NCI-H187 treated with DMSO at 0.1 percent for 48 hours (cell line): ENCODE results near the gene GHRH.

Source experiments
- DNase-seq: peaks from one replicate; lab custom pipeline; 2025; lab: John Stamatoyannopoulos, UW

GHRH gene, protein sequence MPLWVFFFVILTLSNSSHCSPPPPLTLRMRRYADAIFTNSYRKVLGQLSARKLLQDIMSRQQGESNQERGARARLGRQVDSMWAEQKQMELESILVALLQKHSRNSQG

DNA sequence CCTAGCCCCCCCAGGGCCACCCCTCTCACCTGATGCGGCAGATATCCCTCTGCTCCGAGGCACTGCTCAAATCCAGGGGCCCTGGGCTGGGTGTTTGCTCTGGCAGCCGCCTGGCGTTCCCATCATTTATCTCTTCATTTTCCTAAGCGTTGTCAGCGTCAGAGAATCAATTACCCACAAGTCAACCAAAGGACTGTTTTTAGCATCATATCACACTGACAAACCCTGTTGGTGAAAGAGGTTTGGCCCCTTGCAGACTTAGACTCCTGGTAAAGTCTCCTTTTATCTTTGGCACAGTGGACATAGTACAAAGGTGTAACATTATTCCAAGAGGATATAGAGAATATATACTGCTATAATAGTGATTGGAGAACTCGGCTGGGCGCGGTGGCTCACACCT, at the start of gene GHRH:
Gene GHRH (minus strand): TSS at position 101 of the 400 bp plus-strand sequence. CDS start 4,925 bp downstream, outside the sequence.
- no peak for DNase-seq

DNA sequence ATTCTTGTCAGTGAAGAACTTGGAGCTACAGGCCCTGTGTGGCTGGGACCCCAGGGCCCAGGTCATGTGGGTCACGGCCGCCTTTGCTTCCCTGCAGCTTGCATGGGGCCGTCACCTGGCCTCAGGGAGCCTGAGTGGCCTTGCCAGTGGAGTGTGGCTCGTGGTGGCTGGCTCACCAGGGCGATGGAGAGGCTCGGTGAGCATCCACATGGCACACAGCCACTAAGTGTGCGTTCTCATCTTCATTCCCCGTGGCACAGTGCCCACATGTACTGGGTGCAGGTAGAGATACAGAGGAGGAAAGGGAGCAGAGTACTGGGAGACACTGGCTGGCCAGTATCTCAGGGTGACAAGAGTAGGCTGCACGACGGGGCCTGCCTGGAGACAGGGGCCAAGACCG, 49.3 kb upstream of the GHRH start:
- DNase-seq = no peak

DNA sequence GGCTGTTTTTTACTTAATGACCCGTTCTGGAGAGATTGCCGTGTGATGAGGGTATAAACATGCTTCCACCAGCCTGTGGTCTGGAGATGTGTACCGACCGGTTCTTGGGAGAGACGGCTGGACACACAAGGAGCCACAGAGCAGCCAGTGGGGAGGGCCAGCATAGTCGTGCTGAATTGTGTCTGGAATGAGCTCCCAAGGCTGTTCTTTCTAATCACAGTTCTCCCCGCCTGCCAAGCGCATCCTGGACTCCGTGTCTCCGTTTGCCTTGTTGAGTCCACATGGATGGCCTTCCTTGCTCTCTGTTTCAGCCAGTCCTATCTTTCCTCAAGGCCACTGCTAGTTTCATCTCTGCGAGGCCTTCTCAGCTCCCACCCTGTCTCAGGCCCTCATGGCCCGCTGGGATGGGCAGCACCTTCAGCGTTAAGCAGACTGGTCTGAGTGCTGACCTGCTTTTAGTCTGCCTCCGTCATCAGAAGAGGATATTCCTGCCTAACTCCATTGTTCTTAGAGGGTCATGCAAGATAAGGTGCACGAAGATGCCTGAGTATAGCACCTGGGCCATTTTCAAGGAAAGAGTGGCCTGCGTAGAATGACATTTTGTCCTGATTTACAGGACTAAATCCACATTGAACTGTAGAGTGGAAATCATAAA, 48.4 kb upstream of the GHRH start:
- no peak for DNase-seq

DNA sequence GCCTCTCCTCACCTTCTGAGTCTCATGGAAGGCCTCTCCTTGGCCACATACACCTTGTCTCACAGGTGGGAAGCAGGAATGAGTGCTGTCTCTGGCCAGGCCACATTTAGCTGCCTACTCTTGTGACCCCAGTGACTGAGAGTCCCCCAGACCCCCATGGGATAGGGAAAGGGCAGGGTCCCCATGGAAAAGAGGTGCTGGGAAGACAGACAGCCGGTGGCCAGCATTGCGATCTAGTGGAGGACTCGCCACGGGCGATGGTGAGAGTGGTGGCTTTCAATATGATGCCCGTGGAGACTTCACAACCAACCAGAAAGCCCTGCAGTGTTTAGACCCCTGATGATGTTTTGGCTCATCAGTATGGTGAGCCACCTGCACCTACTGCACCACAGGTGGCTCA, 47.7 kb upstream of the GHRH start:
- DNase-seq = no peak

DNA sequence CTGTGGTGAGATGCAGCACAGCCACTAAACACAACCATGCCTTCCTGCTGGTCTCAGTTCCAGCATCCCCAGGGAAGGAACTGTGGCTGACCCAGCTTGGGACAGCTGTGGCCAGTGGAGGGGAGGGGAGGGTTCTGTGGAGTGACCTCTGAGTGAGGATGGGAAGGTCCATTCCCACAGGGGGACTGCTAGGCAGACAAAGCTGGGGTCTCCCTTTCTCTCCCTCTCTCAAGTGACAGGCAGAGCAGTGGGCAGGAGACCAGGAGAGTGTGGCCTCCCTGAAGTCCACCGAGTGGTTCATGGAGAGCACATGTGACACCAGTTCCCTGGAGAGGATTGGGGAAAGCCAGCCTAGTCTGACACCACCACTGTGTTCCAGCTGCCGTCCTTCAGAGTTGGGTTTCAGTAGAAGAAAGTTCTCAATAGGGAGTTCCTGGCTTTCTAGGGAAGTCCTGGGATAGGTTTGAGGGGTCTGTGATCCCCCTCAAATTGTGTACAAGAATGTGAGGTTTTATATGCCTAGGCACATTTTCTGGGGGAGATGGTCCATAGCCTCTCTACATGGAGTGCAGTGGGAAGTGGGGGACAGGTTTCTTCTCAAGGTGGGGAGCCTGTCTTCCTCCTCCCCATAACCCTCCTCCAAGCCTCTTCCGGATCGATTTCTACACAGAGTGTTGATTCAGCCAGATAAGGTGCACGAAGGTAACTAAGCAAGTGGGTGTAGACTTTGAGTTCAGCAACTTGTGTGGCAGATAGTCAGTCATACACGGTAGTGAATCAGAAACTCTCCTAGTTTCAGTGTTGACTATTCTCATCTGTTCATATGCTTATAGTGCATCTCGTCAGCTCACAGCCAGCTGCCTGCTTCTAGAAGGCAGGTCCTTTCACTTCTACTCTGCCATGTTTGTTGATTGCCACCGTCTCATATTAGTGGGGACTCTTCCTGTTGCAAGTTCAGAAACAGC, 46.8 kb upstream of the GHRH start:
- no peak for DNase-seq

DNA sequence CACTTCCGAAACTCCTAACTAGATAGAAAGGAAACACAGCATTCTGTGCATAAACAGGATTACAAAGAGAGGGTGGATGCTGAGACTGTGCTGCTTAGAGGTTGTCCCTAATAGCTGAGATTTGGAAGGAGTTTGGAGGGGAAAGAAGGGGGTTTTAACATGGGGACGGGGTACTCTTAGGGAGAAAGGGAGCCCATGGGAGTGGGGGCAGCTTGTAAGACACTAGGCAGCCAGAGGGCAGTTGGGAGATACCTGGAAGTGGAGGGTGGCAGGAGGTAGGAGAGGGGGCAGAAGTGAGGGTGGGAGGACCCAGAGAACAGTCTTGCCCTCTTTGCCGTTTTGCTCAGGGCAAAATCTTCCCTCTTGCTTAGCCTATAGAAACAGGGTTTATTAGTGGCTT, 44.2 kb upstream of the GHRH start:
- no peak for DNase-seq

DNA sequence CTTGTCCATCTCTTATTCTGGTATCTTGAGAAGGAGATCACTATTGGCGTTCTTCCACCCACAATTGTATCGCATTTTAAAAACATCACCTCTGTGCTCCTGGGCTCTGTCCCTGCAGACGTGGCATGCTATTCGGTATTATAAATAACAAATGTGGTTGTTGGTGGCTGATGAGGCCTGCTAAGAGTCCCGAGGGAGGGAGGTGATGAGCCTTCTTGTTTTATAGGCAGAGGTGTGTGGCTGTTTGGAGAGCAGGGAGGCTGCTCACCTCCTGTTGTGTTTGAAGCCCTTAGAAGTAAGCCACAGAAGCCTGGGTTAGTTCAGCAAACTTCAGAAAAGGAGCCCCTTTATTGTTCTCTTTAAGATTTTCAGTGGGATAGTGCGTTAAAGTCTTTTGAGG, 43.5 kb upstream of the GHRH start:
- DNase-seq = peak; percentile 21

DNA sequence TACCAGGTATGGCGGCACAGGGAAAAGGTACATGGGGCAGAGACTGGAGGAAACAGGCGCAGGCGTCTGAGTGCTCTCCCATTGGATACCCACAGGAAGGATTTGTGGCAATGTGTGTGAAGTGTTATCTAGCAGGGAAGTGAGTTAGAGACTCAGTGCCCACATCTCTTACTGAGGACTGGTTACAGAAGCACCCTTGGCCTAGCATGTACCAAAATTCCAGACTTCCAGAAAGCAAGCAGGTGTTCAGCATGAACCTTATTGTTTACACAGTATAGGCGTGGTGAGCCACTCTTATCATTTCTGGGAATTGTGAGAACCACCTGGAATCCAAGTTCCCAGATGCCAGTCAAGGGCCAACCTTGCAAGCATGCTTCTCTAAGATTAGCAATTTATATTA, 42.0 kb upstream of the GHRH start:
- peak; percentile 56 for DNase-seq

DNA sequence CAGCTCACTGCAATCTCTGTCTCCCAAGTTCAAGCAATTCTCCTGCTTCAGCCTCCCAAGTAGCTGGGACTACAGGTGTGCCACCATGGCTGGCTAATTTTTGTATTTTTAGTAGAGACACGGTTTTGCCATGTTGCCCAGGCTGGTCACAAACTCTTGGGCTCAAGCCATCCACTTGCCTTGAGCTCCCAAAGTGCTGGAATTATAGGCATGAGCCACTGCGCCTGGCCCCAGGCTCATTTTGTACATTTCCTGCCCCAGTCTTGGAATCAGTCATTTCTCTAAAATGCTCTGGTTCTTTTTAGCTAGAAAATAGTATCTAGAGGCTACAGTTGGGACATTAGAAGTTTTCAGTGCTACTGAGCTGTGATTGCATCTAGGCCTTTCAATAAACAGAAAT, 41.4 kb upstream of the GHRH start:
- no peak for DNase-seq

DNA sequence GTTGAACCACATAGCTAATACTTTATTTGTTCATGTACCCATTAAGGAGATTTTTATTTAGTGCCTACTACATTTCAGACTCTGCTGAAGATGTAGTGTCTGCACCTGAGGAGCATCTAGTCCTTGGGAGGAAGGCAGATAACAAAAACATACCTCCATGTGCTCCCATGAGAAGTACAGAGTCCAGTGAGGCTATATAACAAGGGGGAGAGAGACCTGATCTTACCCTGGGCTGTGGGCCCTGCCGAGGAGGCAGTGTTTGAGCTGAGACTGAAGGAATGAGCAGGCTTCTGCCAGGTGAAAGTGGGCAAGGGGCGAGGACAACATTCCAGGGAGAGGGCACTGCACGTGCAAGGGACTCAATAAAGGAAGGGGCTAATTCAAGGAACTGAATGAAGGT, 39.9 kb upstream of the GHRH start:
- DNase-seq = no peak

DNA sequence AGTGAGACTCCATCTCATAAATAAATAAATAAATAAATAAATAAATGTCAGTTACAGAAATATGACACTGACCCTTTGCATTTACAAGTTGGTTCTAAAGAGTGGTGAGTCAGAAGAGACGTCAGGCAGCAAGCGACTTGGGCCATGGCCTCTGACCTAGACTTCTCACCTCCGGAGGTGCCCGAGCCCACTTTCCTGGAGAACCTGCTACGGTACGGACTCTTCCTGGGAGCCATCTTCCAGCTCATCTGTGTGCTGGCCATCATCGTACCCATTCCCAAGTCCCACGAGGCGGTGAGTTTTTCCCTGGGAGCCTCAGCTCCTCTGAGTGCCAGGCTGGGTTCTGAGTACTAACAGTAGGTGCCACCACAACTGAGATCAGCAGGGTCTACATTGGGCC, 39.5 kb upstream of the GHRH start:
- no peak for DNase-seq

DNA sequence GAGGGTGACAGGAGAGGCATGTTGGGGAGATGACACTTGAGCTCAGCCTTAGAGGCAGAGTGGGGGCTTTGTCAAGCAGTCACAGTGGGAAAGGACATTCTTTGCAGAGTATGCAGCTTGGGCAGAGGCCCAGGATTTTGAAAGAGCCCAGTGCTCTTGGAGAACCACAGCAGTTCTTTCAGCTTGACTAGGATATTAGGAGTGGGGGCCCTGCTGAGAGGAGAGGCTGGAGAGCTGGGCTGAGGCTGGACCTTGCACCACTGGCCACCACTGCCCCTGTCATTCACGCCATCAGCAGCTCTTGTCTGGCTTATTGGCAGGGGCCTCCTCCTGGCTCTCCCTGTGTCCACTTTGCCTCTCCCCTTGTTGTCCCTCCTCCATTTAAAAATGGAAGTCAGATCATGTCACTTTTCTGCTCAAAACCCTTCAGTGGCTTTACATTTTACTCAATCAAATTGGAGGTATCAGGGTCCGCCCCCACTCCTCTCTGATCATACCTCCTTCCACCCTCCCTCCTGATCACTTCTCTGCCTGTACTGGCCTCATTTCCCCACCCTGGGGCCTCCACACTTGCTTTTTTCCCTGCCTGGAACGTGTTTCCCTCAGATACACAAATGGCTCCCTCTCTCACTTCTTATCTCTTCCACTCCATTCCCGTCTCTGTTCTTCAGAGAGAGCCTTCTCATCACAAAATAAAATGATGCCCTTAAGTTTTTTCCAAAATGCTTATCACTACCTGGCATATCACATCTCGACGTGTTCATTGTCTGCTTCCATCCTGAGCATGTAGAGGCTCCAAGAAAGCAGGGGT, 38.3 kb upstream of the GHRH start:
- DNase-seq = no peak

DNA sequence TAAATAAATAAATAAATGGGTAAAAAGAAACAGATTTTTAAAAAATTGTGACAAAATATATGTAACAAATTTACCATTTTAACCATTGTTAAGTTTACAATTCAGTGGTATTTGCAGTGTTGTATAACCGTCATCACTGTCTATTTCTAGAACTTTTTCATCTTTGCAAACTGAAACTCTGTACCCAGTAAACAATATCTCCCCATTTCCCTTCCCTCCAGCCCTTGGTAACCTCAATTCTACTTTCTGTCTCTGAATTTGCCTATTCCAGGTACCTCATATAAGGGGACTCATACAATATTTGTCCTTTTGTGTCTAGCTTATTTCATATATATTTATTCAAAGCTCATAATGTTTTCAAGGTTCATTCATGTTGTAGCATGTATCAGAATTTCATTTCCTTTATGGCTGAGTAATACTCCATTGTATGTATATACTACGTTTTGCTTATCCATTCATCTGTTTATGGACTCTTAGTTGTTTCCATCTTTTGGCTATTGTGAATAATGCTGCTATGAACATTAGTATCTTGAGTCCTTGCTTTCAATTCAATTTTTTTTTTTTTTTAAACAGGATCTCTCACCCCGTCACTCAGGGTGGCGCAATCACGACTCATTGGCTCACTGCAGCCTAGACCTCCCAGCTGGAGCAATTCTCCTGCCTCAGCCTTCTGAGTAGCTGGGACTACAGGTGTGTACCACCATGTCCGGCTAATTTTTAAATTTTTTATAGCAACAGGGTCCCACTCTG, 36.8 kb upstream of the GHRH start:
- DNase-seq = no peak

DNA sequence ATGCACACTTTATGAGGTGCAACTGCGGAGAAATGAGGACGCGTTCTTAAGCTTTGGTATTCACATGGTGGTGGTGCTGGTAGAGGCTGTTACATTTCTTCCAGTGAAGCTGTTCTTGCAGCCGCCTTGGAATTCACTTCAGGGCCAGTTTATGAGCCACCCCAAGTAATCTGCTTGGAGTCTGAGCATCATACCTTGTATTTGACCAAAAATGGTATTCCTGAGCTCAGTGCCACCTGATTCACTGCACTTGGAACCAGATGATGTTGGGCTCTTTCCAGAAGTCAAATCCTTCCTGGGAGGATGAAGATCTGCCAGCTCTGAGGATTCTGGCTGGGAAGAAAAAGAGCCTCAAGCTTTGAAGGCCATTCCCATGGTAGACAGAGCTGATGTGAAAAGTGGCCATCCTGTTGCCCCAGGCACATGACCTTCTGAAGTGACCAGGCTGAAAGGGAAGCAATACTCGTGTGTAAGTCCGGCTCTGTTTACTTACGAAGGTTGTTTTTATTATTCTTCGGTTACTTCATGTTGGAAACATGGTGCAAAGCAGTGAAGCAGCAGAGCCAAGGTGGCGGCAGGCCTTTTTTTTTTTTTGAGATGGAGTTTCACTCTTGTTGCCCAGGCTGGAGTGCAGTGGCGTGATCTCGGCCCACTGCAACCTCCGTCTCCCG, 35.6 kb upstream of the GHRH start:
- DNase-seq = no peak

DNA sequence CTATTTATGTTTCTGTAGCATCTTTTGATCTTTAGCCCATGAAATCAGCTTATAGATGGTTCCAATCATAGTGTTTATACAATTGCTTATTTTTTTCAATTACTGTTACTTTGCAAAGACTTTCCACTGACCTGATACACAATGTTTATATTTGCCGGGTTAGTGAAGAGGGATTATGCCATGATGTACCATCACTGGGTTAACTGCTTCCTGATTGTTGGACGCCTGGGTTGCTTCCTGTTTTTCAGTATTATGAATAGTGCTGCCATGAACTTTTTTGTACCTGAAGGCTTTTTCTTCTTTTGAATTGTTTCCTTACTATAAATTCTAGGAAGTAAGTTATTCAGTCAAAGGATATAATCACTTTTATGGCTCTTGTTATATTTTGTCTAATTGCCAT, 34.8 kb upstream of the GHRH start:
- DNase-seq = no peak

DNA sequence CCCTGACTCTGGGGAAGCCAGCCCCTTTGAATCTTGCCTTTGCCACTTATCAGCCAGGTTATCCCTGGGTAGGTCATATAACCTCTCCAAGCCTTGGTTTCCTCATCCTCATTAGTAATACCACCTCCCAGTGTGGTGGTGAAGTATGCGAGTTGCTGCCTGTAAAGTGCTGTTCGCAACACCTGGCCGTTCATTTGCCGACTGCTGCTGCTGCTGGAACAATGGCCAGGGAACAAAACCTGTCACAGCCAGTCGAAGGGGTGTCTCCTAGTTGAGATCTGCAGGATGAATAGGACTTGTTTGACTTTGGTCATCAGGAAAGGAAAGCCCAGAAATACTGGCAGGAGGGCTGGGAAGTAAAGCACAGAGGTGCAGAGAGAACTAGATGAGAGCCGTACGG, 34.0 kb upstream of the GHRH start:
- DNase-seq = peak; percentile 77

DNA sequence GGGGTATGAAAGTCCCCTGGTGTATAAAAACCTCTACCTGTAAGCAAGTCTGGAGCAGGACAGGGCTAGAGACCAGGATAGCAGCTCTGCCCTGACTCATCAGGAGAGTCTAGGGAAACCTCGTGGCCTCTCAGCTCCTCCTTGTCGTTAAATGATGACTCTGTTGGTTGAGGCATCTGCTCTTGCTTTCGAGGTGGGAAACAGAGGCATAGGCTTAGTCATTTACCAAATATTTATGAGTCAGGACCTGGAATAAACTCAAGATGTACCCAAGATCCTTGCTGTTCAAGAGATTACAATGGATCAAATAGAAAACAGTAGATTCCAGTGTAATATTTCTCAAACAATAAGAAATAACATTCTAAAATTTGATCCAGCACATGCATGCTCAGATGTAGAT, 33.4 kb upstream of the GHRH start:
- DNase-seq = no peak

DNA sequence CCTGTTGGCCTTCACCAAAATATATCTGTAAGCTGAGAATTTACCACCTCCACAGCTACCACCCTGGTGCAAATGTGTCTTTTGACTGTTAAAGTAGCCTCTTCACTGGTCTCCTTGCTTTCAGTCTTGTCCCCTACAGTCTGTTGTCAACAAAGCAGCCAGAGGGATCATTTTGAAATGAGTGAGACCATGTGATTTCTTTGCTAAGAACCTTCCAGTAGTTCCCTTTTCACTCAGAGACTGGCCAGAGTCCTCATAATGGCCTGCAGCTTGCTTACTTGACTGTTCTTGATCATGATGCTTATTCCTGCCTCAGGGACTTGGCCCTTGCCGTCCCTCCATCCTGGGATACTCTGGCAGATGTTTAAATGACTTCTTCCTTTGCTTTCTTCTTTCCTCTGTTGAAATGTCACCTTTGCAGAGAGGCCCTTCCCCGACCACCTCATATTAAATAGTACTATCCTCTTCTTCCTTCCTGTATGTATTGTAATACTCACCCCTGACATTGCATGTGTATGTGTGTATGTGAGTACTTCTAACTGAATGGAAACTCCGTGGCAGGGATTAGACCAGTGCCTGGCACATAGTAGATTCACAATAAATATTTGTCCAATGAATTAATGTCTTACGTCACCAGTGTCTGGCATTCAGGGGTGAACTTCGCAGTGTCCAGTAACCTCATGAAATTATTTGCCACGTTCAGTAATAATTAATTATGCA, 32.8 kb upstream of the GHRH start:
- no peak for DNase-seq

DNA sequence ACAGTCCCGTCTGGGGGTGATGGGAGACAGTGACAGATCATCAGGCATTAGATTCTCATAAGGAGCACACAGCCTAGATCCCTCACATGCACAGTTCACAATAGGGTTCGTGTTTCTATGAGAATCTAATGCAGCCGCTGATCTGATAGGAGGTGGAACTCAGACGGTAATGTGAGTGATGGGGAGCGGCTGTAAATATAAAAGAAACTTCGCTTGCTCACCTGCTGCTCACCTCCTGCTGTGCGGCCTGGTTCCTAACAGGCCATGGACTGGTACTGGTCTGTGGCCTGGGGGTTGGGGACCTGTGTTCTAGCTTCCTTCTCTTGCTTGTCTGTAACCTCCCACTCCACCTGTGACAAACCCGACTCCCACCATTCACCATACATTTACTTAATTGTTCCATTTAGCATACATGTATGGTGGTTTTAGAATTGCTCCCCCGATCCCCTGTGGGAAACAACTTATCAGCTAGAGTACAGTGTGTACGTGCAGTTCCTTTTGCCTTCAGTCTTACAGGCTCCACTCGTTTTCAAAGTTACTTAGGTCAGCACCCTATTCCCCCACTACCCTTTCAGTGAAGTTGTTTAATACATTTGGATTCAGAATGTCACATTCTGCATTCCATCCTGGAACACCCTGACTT, 31.8 kb upstream of the GHRH start:
- DNase-seq = no peak

DNA sequence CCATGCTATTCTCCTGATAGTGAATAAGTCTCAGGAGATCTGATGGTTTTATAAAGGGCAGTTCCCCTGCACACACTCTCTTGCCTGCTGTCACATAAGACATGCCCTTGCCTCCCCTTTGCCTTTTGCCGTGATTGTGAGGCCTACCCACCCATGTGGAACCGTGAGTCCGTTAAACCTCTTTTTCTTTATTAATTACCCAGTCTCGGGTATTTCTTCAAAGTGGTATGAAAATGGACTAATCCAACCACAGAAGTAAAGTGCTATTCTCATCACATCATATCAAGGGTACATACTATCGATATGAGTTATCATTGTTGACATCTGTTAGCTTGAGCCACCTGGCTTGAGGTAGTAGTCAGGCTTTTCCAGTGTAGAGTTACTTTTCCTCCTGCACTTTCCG, 30.1 kb upstream of the GHRH start:
- DNase-seq = no peak
